ENCODE data around the gene AGR3. TPM values are rescaled to one million over a fixed set of nuclear protein-coding genes. Genes with fewer than 3 reads are reported as not detected.

The AGR3 gene
- total and polyA plus RNA-seq, 2 donors (not counting 3 experiments of a cell fraction or from before 2014, with no cell fraction given): not detected

GRCh38 chr7:16926283-16926682, 44.5 kb upstream of the AGR3 start:
- intact Hi-C loops (cut with micrococcal nuclease): loop anchor here (1.0 to 5.0 kb wide), 3 partner anchors 56 to 606 kb away; no protein-coding TSS in a partner anchor
- CTCF ChIA-PET: interaction anchor here (0.6 to 3.3 kb wide), 37 partner anchors 8 to 844 kb away, joined by 3 to 73 read pairs (median 4); partner anchors contain the start of gene AHR

More at GRCh38 chr7:16926283-16926682, 44.5 kb upstream of the AGR3 start:
- H4K20me1 ChIP-seq (replicated peaks; ENCODE audit: control insufficient read depth, extremely low read depth, insufficient read depth, low read length): no peaks in the 10 kb centered on the region
- no peak overlapping the region for H3K9ac ChIP-seq (replicated peaks; ENCODE audit: extremely low read depth, insufficient read depth, low read length)
- peaks cover 7% of the 10 kb centered on the region for H3K4me1 ChIP-seq (ENCODE audit: control insufficient read depth, extremely low read depth, insufficient read depth, low read length)
- dilution Hi-C loops (cut with MboI; ENCODE audit: extremely low pct_ligation_motif_present, low sequenced_read_pairs): no loop called here
- DNase-seq (ENCODE audit: low read depth, low spot score): peak; percentile 68
- H3K79me2 ChIP-seq (ENCODE audit: control insufficient read depth, insufficient read depth, low read length): no peaks in the 10 kb centered on the region
- H3K27ac ChIP-seq (ENCODE audit: insufficient read depth, low read depth, low read length): no peak overlapping the region
- FAIRE-seq: peak; percentile 59
- H3K27me3 ChIP-seq (ENCODE audit: control insufficient read depth in 2 of 2, insufficient read depth in 2 of 2, low read length in 2 of 2): no peaks in the 10 kb centered on the region
- H3K36me3 ChIP-seq (ENCODE audit: control insufficient read depth in 2 of 2, extremely low read depth in 1 of 2, insufficient read depth in 2 of 2, low read length in 2 of 2): no peaks in the 10 kb centered on the region
- POLR2A ChIA-PET: no interaction called here
- BruUV-seq (replicated peaks): no TSS peak
- TF ChIP-seq, protein P1, sequence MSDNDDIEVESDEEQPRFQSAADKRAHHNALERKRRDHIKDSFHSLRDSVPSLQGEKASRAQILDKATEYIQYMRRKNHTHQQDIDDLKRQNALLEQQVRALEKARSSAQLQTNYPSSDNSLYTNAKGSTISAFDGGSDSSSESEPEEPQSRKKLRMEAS (IDR thresholded peaks at IDR 0.05; ENCODE audit: insufficient read depth, insufficient read length): no peak
- TF ChIP-seq, protein P2, sequence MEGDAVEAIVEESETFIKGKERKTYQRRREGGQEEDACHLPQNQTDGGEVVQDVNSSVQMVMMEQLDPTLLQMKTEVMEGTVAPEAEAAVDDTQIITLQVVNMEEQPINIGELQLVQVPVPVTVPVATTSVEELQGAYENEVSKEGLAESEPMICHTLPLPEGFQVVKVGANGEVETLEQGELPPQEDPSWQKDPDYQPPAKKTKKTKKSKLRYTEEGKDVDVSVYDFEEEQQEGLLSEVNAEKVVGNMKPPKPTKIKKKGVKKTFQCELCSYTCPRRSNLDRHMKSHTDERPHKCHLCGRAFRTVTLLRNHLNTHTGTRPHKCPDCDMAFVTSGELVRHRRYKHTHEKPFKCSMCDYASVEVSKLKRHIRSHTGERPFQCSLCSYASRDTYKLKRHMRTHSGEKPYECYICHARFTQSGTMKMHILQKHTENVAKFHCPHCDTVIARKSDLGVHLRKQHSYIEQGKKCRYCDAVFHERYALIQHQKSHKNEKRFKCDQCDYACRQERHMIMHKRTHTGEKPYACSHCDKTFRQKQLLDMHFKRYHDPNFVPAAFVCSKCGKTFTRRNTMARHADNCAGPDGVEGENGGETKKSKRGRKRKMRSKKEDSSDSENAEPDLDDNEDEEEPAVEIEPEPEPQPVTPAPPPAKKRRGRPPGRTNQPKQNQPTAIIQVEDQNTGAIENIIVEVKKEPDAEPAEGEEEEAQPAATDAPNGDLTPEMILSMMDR (IDR thresholded peaks at IDR 0.05; ENCODE audit: extremely low read depth in 1 of 2, insufficient read depth in 1 of 2, low read depth in 1 of 2, low read length in 2 of 2): peak; percentile 53 to 68
- TF ChIP-seq JUN (IDR thresholded peaks at IDR 0.05; ENCODE audit: borderline replicate concordance, insufficient read depth, insufficient read length, low read depth): no peak
- no peak for TF ChIP-seq GATA2 (IDR thresholded peaks at IDR 0.05; ENCODE audit: insufficient read depth, insufficient read length, low read depth, low read length)
- no peak for TF ChIP-seq FOS (IDR thresholded peaks at IDR 0.05; ENCODE audit: borderline replicate concordance, insufficient read depth, low read length)
- no peak for TF ChIP-seq POLR2A (IDR thresholded peaks at IDR 0.05; ENCODE audit: low read depth, low read length)
- no peak overlapping the region for H3K4me3 ChIP-seq (replicated peaks in 1 of 3; ENCODE audit: insufficient read depth in 1 of 3, low read depth in 1 of 3, low read length in 3 of 3)
- no peak overlapping the region for H3K4me2 ChIP-seq (ENCODE audit: insufficient read depth, low read length)
- no peaks in the 10 kb centered on the region for H3K9me1 ChIP-seq (replicated peaks; ENCODE audit: control insufficient read depth, extremely low read depth, insufficient read depth, low read length)
- H3K9me3 ChIP-seq (replicated peaks; ENCODE audit: control insufficient read depth, insufficient read depth, low read length): no peaks in the 10 kb centered on the region
- H2AFZ ChIP-seq (ENCODE audit: low read depth, low read length): peak overlapping the region; percentile 11

Data from endothelial cell of umbilical vein (primary cell).